Measurements from ENCODE around the gene SCN3B. TPM values are rescaled to one million over a fixed set of nuclear protein-coding genes. Genes with fewer than 3 reads are reported as not detected.

Gene SCN3B
- total and polyA plus RNA-seq, 9 of the 15 experiments (the other 6 are each of a cell fraction or from before 2014, with no cell fraction given) = 0.01 to 0.15 (median 0.04) TPM; not detected in 6

GRCh38 chr11:123650901-123651300 lies 3.5 kb downstream of the SCN3B start:
- H3K9me3 ChIP-seq (replicated peaks; ENCODE audit: control insufficient read depth, insufficient read depth, low read depth, low read length) = no peaks in the 10 kb centered on the region
- H3K9me1 ChIP-seq (ENCODE audit: control insufficient read depth, insufficient read depth, low read length) = no peaks in the 10 kb centered on the region
- CTCF ChIA-PET (ENCODE audit: low intra/inter-chr PET ratio) = no interaction called here
- H3K4me1 ChIP-seq (replicated peaks in 1 of 2; ENCODE audit: control insufficient read depth in 2 of 2, insufficient read depth in 2 of 2, low read length in 2 of 2) = peaks cover 0 to 13% of the 10 kb centered on the region in 2 experiments; a peak in 3 of 5 replicates
- H4K20me1 ChIP-seq (replicated peaks; ENCODE audit: control insufficient read depth, insufficient read depth, low read length) = no peaks in the 10 kb centered on the region
- no peaks in the 10 kb centered on the region for H3K79me2 ChIP-seq (ENCODE audit: control insufficient read depth, insufficient read depth, low read length)
- in situ Hi-C loops (cut with MboI) (no loop called here), intact Hi-C loops (cut with micrococcal nuclease) (no loop called here)
- DNase-seq (ENCODE audit: extremely low read depth in 1 of 4, low spot score in 3 of 4) = no peak
- H3K36me3 ChIP-seq (ENCODE audit: control insufficient read depth, insufficient read depth, low read length) = no peaks in the 10 kb centered on the region
- BruUV-seq (replicated peaks) = no TSS peak
- H3K4me2 ChIP-seq (ENCODE audit: insufficient read depth, low read length) = no peak overlapping the region
- no peak for FAIRE-seq
- ATAC-seq = no peak
- no peak overlapping the region for H3K27ac ChIP-seq (ENCODE audit: extremely low read depth, low read depth, low read length)
- TF ChIP-seq CBX5 (IDR thresholded peaks at IDR 0.05; ENCODE audit: borderline replicate concordance, low read depth) (no peak), KDM5B (IDR thresholded peaks at IDR 0.05; ENCODE audit: insufficient replicate concordance, low read depth, low read length) (no peak), ZNF232 (CRISPR knock-in tag; IDR thresholded peaks at IDR 0.05) (no peak), ZNF41 (CRISPR knock-in tag; conservative IDR thresholded peaks at IDR 0.05) (no peak), ZNF444 (CRISPR knock-in tag; IDR thresholded peaks at IDR 0.05) (no peak)
- no peak overlapping the region for H3K9ac ChIP-seq (ENCODE audit: insufficient read depth in 1 of 2, low read depth in 2 of 2, low read length in 2 of 2)
- POLR2A ChIA-PET = interaction anchor here (1.0 kb wide), 1 partner anchor 10 kb away, joined by 3 read pairs; no protein-coding TSS in a partner anchor
- H3K4me3 ChIP-seq = no peak overlapping the region
- WGBS (ENCODE audit: insufficient coverage, low coverage, missing lambda C conversion rate) = 0% methylated on average over 2 of the region's 2 CpGs
- H3K27me3 ChIP-seq (ENCODE audit: control insufficient read depth in 2 of 2, insufficient read depth in 2 of 2, low read length in 2 of 2) = peaks cover 3 to 9% of the 10 kb centered on the region in 2 experiments; a peak in 3 of 5 replicates
- H2AFZ ChIP-seq (ENCODE audit: low read depth, low read length) = no peak overlapping the region

- H3K4me1 ChIP-seq (replicated peaks in 1 of 2; ENCODE audit: control insufficient read depth in 2 of 2, insufficient read depth in 2 of 2, low read length in 2 of 2) = no peaks in the 10 kb centered on the region
- POLR2A ChIA-PET = no interaction called here
- H3K27me3 ChIP-seq (ENCODE audit: control insufficient read depth in 2 of 2, insufficient read depth in 2 of 2, low read length in 2 of 2) = peaks cover 0 to 26% of the 10 kb centered on the region in 2 experiments; a peak in 2 of 5 replicates
- TF ChIP-seq ZNF124 (CRISPR knock-in tag; IDR thresholded peaks at IDR 0.05) (no peak), SIX5 (IDR thresholded peaks at IDR 0.05; ENCODE audit: borderline replicate concordance in 1 of 2, insufficient read depth in 1 of 2, low read depth in 1 of 2, low read length in 2 of 2) (no peak)
- in situ Hi-C loops (cut with MboI) (no loop called here), intact Hi-C loops (cut with micrococcal nuclease) (loop anchor here (10.0 kb wide), 1 partner anchor 419 kb away; no protein-coding TSS in a partner anchor)
- H3K27ac ChIP-seq (ENCODE audit: extremely low read depth, low read depth, low read length) = no peak overlapping the region
- DNase-seq (ENCODE audit: extremely low read depth in 1 of 4, low spot score in 3 of 4) = no peak
- FAIRE-seq = no peak
- H2AFZ ChIP-seq (ENCODE audit: low read depth, low read length) = no peak overlapping the region
- no peak overlapping the region for H3K4me2 ChIP-seq (ENCODE audit: insufficient read depth, low read length)
- CTCF ChIA-PET (ENCODE audit: low intra/inter-chr PET ratio) = no interaction called here
- no peak overlapping the region for H3K4me3 ChIP-seq
- no peak overlapping the region for H3K9ac ChIP-seq (ENCODE audit: insufficient read depth in 1 of 2, low read depth in 2 of 2, low read length in 2 of 2)
- no peaks in the 10 kb centered on the region for H4K20me1 ChIP-seq (replicated peaks; ENCODE audit: control insufficient read depth, insufficient read depth, low read length)
- no peaks in the 10 kb centered on the region for H3K36me3 ChIP-seq (ENCODE audit: control insufficient read depth, insufficient read depth, low read length)
- no TSS peak for BruUV-seq (replicated peaks)
- no peaks in the 10 kb centered on the region for H3K9me3 ChIP-seq (replicated peaks; ENCODE audit: control insufficient read depth, insufficient read depth, low read depth, low read length)
- under 1% methylated on average over 12 of the region's 12 CpGs for WGBS (ENCODE audit: insufficient coverage, low coverage, missing lambda C conversion rate)
- H3K79me2 ChIP-seq (ENCODE audit: control insufficient read depth, insufficient read depth, low read length) = no peaks in the 10 kb centered on the region
- H3K9me1 ChIP-seq (ENCODE audit: control insufficient read depth, insufficient read depth, low read length) = peaks cover 3% of the 10 kb centered on the region
- no peak for ATAC-seq
Observed at GRCh38 chr11:123645286-123645975, 9.0 kb downstream of the SCN3B start.
